Heart left ventricle (tissue), 16 donors: ENCODE measurements around the gene SLC25A21. TPM values are rescaled to one million over a fixed set of nuclear protein-coding genes. Genes with fewer than 3 reads are reported as not detected.

Experiments
- ATAC-seq, 4 donors: fragments of 200-7000 bp; cut with Tn5 transposase; one replicate each; pipeline ENCODE4 v1.9.1; 2020 to 2022; ENCODE audit warnings: moderate library complexity in 4 of 4, mild to moderate bottlenecking in 3 of 4, moderate number of reproducible peaks in 1 of 4
- DNase-seq, 5 donors: peaks; one replicate each; pipeline ENCODE4 v3.0.0-alpha.2; 2020
- H3K27ac ChIP-seq, 12 donors: fragments of 200-600 bp; sonication (generic) in 4 of 12; one replicate each; pipeline versions ENCODE4 v1.5.0 to v1.8.0; 2016 to 2022; ENCODE audit warnings: mild to moderate bottlenecking in 2 of 12
- H3K27me3 ChIP-seq, 9 donors: fragments of 200-600 bp; sonication (generic) in 2 of 9; one replicate each; pipeline versions ENCODE4 v1.5.1 to v1.8.0; 2016 to 2022; ENCODE audit warnings: mild to moderate bottlenecking in 3 of 9
- H3K36me3 ChIP-seq, 9 donors: fragments of 200-600 bp; sonication (generic) in 2 of 9; one replicate each; pipeline versions ENCODE4 v1.5.0 to v1.8.0; 2018 to 2022; ENCODE audit warnings: mild to moderate bottlenecking in 2 of 9
- H3K4me1 ChIP-seq, 12 donors: fragments of 200-600 bp; sonication (generic) in 4 of 12; one replicate each; pipeline versions ENCODE4 v1.5.0 to v1.8.0; 2016 to 2022; ENCODE audit warnings: mild to moderate bottlenecking in 3 of 12
- H3K4me3 ChIP-seq, 12 donors: fragments of 200-600 bp; sonication (generic) in 4 of 12; one replicate each; pipeline versions ENCODE4 v1.5.0 to v1.8.0; 2017 to 2022; ENCODE audit warnings: mild to moderate bottlenecking in 9 of 12, moderate library complexity in 4 of 12
- H3K9me3 ChIP-seq, 12 donors: fragments of 200-600 bp; sonication (generic) in 4 of 12; one replicate each; pipeline versions ENCODE4 v1.5.0 to v1.8.0; 2016 to 2022; ENCODE audit warnings: mild to moderate bottlenecking in 1 of 12
- POLR2A ChIP-seq, 2 donors: fragments of 450-650 bp; IDR thresholded peaks; one replicate each; pipeline ENCODE4 v1.6.1; 2017; ENCODE audit warnings: antibody characterized with exemption in 2 of 2, mild to moderate bottlenecking in 2 of 2, moderate library complexity in 2 of 2
- WGBS, 4 donors: extraction: QIAGEN DNeasy Blood & Tissue Kit in 2 of 4; methylation state at CpG; one replicate each; pipeline versions ENCODE4 v1.1.5 to v1.1.7; 2013 to 2018; 5-methylcytosine and 5-hydroxymethylcytosine counted together
- intact Hi-C, 10 donors: fragments of 100-400 bp; cut with DNase I; formaldehyde crosslinking; loops; one replicate each; pipeline versions ENCODE4 v1.11.1 to v1.14.2; 2022
- long read RNA-seq, 3 donors: library from polyadenylated mRNA; unstranded; transcript quantifications; one replicate each; pipeline ENCODE4 v2.0.0, GENCODE V29; 2020 to 2021
- polyA plus RNA-seq, 2 donors: library from polyadenylated mRNA; stranded (reverse); fragments of 200-250 nt; gene quantifications; one replicate each; pipeline ENCODE4 v1.2.3, GENCODE V29; 2013
- total RNA-seq, 9 donors: library from RNA; depleted of rRNA in 2 of 9; stranded (reverse); fragments of >200 nt in 2 of 9; fragmentation: NEBNext Ultra II Directional in 3 of 9; extraction: Animal tissue kit (Norgen Biotek cat#: 25700) in 3 of 9; gene quantifications; one replicate each; pipeline versions ENCODE4 v1.1.0 to v1.2.4, GENCODE V29; 2016 to 2023
- TF ChIP-seq, protein P1 (sequence below), 12 donors: fragments of 200-600 bp; sonication (generic) in 4 of 12; IDR thresholded peaks; one replicate each; pipeline versions ENCODE4 v1.5.0 to v1.8.0; 2018 to 2022; ENCODE audit warnings: antibody characterized with exemption in 12 of 12, mild to moderate bottlenecking in 5 of 12
- donor health status: ischemic (EF 13 %, LVEDD 7.1; RV severe dilation, severe dysfunction).
- donor health status: healthy with polysubstance abuse.
- donor health status: DM: no; HTN: yes; CAD: no.
- donor health status: DM: no; HTN: no; CAD: no.
- donor health status: ischemic (EF 25% LVEDD 6.9; RV normal size, moderate dysfunction).
- donor health status: ischemic (EF 25% LVEDD 5.7; RV mildly dilated, moderate dysfunction).
- donor health status: healthy.
- donor health status: DM: yes; HTN: yes; CAD: no.
- donor health status: ischemic (EF 35%, LVEDD 5.7; RV mildly dilated, moderate dysfunction).
- donor health status: nonischemic (EF 11% LVEDD 7.7; RV severe dilation, severe dysfunction).
- donor health status: DM: yes; HTN: yes; CAD: no.
- donor health status: PGD.
- donor health status: ischemic (EF 29% LVEDD 5.4; RV normal size, mild dysfunction).
- donor health status: nonischemic (EF 23%, LVEDD 6.1; RV moderate dilation, normal function).

Gene SLC25A21
- 1 to 10 TPM in 2 of 9 donors, under 1 TPM in 6, not detected in 1; 0.12 to 1.6 (median 0.24) TPM for total RNA-seq
- under 1 TPM; 0.23 to 0.24 TPM for polyA plus RNA-seq
- long read RNA-seq, donor 1, partial matches to known transcripts, result 0 of 1 reads
- long read RNA-seq, donor 1, other reads (novel, unspliced or antisense), result 1 of 1 reads
- long read RNA-seq, donor 2, result 0 reads
- long read RNA-seq, donor 3, partial matches to known transcripts, result 0 of 3 reads
- long read RNA-seq, donor 3, other reads (novel, unspliced or antisense), result 3 of 3 reads

DNA sequence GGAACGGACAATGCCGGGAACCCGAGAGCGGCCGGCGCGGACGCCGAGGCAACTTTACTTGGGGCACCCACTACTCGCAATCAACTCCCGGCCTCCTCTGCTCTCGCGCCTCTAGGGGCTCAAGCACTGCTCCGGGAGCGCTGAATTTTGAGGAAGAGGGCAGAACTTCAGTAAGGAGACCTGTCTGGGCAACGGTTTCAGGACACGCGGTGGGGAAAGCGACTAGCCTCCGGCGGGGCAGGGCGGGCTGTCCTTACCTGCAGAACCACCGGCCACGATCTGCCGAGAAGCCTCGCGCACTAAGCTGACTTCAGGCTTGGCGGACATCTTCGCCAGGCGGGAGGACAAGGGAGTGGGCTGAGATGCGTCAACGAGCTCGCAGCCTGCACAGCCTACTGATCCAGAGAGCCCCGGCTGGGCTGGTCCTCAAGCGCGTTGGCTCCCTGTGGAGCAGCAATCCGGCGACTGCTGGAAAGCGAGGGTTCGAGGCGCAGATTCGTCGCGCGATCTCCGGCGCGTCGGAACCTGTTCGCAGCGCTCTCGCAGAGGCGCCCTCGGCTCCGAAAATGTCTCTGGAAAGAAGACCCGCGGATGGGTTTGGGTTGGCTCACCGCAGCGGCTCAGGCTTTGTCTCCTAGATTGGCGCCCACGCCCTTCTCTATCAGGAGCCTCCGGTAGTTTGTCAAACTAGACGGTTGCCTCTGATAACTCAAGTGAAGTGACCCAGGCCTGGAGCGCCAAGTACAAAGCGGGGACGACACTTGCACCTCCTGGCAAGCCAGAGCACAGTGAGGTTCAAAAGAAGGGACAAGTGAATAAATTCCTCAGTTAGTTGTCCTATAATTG lies at the start of gene SLC25A21:
Gene SLC25A21 (minus strand): TSS at position 583 of the 846 bp plus-strand sequence.
- peak within 1 kb of the TSS; percentile 38 to 95 (median 77) for H3K27ac ChIP-seq
- intact Hi-C loops, result loop anchor here in 2 of 10 donors (1.0 to 2.0 kb wide), 2 partner anchors 25 kb away; partner anchors contain the start of gene MIPOL1 (in 2 of the 2)
- no peaks in the 10 kb centered on the region for H3K36me3 ChIP-seq
- DNase-seq (peak; percentile 70 to 84 (median 78)), ATAC-seq (peak; percentile 94 to 98 (median 97))
- H3K4me1 ChIP-seq, result peaks cover 0 to 24% (median 9%) of the 10 kb centered on the region in 12 donors
- H3K4me3 ChIP-seq, result peak within 1 kb of the TSS; percentile 8 to 83 (median 69)
- 0 to 1% (median 1%) methylated on average over 57 to 66 of the region's 66 CpGs for WGBS, 4 donors
- TF ChIP-seq, protein P1, sequence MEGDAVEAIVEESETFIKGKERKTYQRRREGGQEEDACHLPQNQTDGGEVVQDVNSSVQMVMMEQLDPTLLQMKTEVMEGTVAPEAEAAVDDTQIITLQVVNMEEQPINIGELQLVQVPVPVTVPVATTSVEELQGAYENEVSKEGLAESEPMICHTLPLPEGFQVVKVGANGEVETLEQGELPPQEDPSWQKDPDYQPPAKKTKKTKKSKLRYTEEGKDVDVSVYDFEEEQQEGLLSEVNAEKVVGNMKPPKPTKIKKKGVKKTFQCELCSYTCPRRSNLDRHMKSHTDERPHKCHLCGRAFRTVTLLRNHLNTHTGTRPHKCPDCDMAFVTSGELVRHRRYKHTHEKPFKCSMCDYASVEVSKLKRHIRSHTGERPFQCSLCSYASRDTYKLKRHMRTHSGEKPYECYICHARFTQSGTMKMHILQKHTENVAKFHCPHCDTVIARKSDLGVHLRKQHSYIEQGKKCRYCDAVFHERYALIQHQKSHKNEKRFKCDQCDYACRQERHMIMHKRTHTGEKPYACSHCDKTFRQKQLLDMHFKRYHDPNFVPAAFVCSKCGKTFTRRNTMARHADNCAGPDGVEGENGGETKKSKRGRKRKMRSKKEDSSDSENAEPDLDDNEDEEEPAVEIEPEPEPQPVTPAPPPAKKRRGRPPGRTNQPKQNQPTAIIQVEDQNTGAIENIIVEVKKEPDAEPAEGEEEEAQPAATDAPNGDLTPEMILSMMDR (IDR thresholded peaks at IDR 0.05), result peak in 3 of 12 donors; percentile 7 to 22 (median 9)
- no peak for TF ChIP-seq POLR2A (IDR thresholded peaks at IDR 0.05)
- H3K27me3 ChIP-seq, result peaks cover 0 to 9% (median 0%) of the 10 kb centered on the region in 9 donors
- H3K9me3 ChIP-seq, result no peaks in the 10 kb centered on the region

DNA sequence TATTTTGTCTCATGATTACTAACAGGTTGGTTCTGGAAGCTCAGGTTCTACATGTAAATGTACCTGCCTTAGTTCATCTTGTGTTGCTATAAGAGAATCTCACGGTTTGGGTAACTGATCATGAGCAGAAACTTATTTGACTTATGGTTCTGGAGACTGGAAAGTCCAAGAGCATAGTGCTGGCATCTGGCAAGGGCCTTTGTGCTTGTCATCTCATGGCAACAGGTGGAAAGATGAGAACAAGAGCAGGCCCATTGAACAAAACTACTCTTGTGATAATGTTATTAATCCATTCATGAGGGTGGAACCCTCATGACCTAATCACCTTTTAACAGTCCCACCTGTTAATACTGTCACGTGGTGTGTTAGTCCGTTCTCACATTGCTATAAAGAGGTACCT lies 48.7 kb upstream of the SLC25A21 start:
- ATAC-seq, result no peak
- Histone ChIP-seq H3K36me3 (no peaks in the 10 kb centered on the region), H3K27me3 (no peaks in the 10 kb centered on the region), H3K9me3 (peaks cover 0 to 25% (median 6%) of the 10 kb centered on the region in 12 donors), H3K27ac (no peak overlapping the region), H3K4me1 (no peaks in the 10 kb centered on the region), H3K4me3 (no peak overlapping the region)
- intact Hi-C loops, result no loop called here
- 90 to 92% (median 91%) methylated on average over 3 of the region's 3 CpGs for WGBS, 4 donors
- DNase-seq, result no peak
- TF ChIP-seq, protein P1 (IDR thresholded peaks at IDR 0.05), result no peak
- no peak for TF ChIP-seq POLR2A (IDR thresholded peaks at IDR 0.05)

DNA sequence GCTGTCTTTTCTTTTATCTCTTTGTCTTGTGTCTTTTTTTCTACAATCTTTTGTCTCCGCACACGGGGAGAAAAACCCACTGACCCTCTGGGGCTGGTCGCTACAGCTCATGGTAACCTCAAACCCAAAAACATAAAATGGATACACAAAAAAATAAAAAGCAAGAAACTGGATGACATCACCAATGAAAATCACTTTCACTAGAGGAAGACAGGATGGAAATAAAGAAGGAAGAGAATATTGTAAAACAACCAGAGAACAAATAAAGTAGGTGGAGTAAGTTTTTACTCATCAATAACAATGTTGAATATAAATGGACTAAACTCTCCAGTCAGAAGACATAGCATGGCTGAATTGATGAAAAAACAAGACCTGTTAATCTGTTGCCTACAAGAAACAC lies 42.9 kb upstream of the SLC25A21 start:
- no peak overlapping the region for H3K4me3 ChIP-seq
- ATAC-seq (no peak), DNase-seq (no peak)
- TF ChIP-seq, protein P1 (IDR thresholded peaks at IDR 0.05), result no peak
- no peak for TF ChIP-seq POLR2A (IDR thresholded peaks at IDR 0.05)
- H3K4me1 ChIP-seq, result no peaks in the 10 kb centered on the region
- H3K27ac ChIP-seq, result no peak overlapping the region
- no peaks in the 10 kb centered on the region for H3K36me3 ChIP-seq
- WGBS, 4 donors, result 90 to 94% (median 93%) methylated on average over 3 of the region's 3 CpGs
- peaks cover 0 to 13% (median 5%) of the 10 kb centered on the region in 12 donors for H3K9me3 ChIP-seq
- intact Hi-C loops, result no loop called here
- no peaks in the 10 kb centered on the region for H3K27me3 ChIP-seq

DNA sequence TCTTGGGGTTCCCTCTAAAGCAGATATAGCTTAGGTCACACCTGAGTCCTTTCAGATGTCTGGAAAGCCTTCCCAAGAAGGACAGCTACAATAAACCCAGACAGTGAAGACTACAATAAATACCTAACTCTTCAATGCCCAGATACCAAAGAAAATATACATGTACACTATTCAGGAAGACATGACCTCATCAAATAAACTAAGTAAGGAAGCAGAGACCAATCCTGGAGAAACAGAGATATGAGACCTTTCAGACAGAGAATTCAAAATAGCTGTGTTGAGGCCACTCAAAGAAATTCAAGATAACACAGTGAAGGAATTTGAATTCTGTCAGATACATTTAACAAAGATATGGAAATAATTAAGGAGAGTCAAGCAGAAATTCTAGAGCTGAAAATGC lies 40.6 kb upstream of the SLC25A21 start:
- TF ChIP-seq POLR2A (IDR thresholded peaks at IDR 0.05), result no peak
- TF ChIP-seq, protein P1 (IDR thresholded peaks at IDR 0.05), result no peak
- intact Hi-C loops, result no loop called here
- Histone ChIP-seq H3K27me3 (no peaks in the 10 kb centered on the region), H3K36me3 (no peaks in the 10 kb centered on the region), H3K9me3 (peaks cover 0 to 13% (median 5%) of the 10 kb centered on the region in 12 donors), H3K4me3 (no peak overlapping the region), H3K27ac (no peak overlapping the region), H3K4me1 (no peaks in the 10 kb centered on the region)
- DNase-seq (no peak), ATAC-seq (no peak)
